Peyer's patch (tissue), 4 donors: ENCODE results near the gene NASP.

Experiments used
- CTCF ChIP-seq, 6 experiments: fragments of 450-650 bp in 4 of 6; fragments of 200-600 bp in 2 of 6; sonication (generic) in 1 of 6; IDR thresholded peaks; one replicate each; pipeline ENCODE4 v1.5.1; 2017 to 2019; ENCODE audit warnings: antibody characterized with exemption in 6 of 6, mild to moderate bottlenecking in 3 of 6, moderate library complexity in 1 of 6
- POLR2A ChIP-seq, 2 donors: fragments of 450-650 bp; IDR thresholded peaks; one replicate each; pipeline ENCODE4 v1.5.1; 2017; ENCODE audit warnings: antibody characterized with exemption in 2 of 2, mild to moderate bottlenecking in 2 of 2, moderate library complexity in 2 of 2

GRCh38 chr1:45623972-45624371, 40.1 kb downstream of the NASP start, which contains the start of gene CCDC17:
- no peak for TF ChIP-seq CTCF (IDR thresholded peaks at IDR 0.05)
- no peak for TF ChIP-seq POLR2A (IDR thresholded peaks at IDR 0.05)
